SK-N-SH (cell line): ENCODE data around the gene MED15. TPM values are rescaled to one million over a fixed set of nuclear protein-coding genes. Genes with fewer than 3 reads are reported as not detected.

Experiments
- CTCF ChIA-PET: fragments of 300-600, 350-600 bp; formaldehyde crosslinking; extraction: SDS; loops from one replicate; lab custom pipeline; 2021; lab: Yijun Ruan, JAX
- POLR2A ChIA-PET: fragments of 350-600 bp; sonication (Branson Sonifier 250); formaldehyde crosslinking; extraction: SDS; loops from one replicate; lab custom pipeline; 2020; ENCODE audit warnings: antibody characterized with exemption, inconsistent platforms; lab: Yijun Ruan, JAX
- DNase-seq: peaks from one replicate; pipeline ENCODE4 v3.0.0; 2012
- H2AFZ ChIP-seq: fragments of 200-600 bp; sonication (generic); 2 replicates; pipeline ENCODE4 v1.8.1; 2016; ENCODE audit warnings: antibody characterized with exemption, mild to moderate bottlenecking, low read depth
- H3F3A ChIP-seq: fragments of 200-600 bp; sonication (generic); replicated peaks from 2 replicates; pipeline ENCODE3; 2016; ENCODE audit warnings: antibody characterized with exemption, mild to moderate bottlenecking; ENCODE audit not compliant: insufficient read depth
- H3K27ac ChIP-seq, 2 experiments: fragments of 200-500 bp in 1 of 2; fragments of 200-600 bp in 1 of 2; sonication (Bioruptor generic) in 1 of 2; sonication (generic), shearing (Covaris generic) in 1 of 2; 2 replicates each; pipeline versions ENCODE4 v1.5.1 to v1.6.1; 2014 to 2016; ENCODE audit warnings: low read depth in 2 of 2, inconsistent platforms in 1 of 2, low read length in 1 of 2, mild to moderate bottlenecking in 1 of 2, mixed read lengths in 1 of 2
- H3K27me3 ChIP-seq: fragments of 200-600 bp; sonication (generic), shearing (Covaris generic); 2 replicates; pipeline ENCODE4 v1.6.1; 2016; ENCODE audit warnings: mixed run types; ENCODE audit not compliant: insufficient read depth
- H3K36me3 ChIP-seq, 2 experiments: fragments of 200-500 bp in 1 of 2; fragments of 200-600 bp in 1 of 2; sonication (Bioruptor generic) in 1 of 2; sonication (generic) in 1 of 2; replicated peaks in 1 of 2; 2 replicates each; pipeline versions ENCODE3 to v1.5.1; 2014 to 2016; ENCODE audit warnings: low read length in 1 of 2, mild to moderate bottlenecking in 1 of 2; ENCODE audit not compliant: insufficient read depth in 2 of 2, control insufficient read depth in 1 of 2
- H3K4me1 ChIP-seq, 2 experiments: fragments of 200-500 bp in 1 of 2; fragments of 200-600 bp in 1 of 2; sonication (Bioruptor generic) in 1 of 2; sonication (generic), shearing (Covaris generic) in 1 of 2; 2 replicates each; pipeline versions ENCODE4 v1.5.1 to v1.6.1; 2014 to 2016; ENCODE audit warnings: low read depth in 1 of 2, low read length in 1 of 2, mixed run types in 1 of 2; ENCODE audit not compliant: insufficient read depth in 2 of 2, control insufficient read depth in 1 of 2
- H3K4me2 ChIP-seq: fragments of 200-600 bp; sonication (generic), shearing (Covaris generic); 2 replicates; pipeline ENCODE4 v1.6.1; 2017; ENCODE audit warnings: mixed run types
- H3K4me3 ChIP-seq, 2 experiments: fragments of 200-500 bp in 1 of 2; fragments of 200-600 bp in 1 of 2; sonication (Bioruptor generic) in 1 of 2; sonication (generic), shearing (Covaris generic) in 1 of 2; 2 replicates each; pipeline versions ENCODE4 v1.5.1 to v1.8.1; 2014 to 2016; ENCODE audit warnings: low read depth in 2 of 2, inconsistent platforms in 1 of 2, low read length in 1 of 2, mild to moderate bottlenecking in 1 of 2, mixed read lengths in 1 of 2, moderate library complexity in 1 of 2
- H3K79me2 ChIP-seq: fragments of 200-600 bp; sonication (generic); 2 replicates; pipeline ENCODE4 v1.8.1; 2017; ENCODE audit warnings: mild to moderate bottlenecking; ENCODE audit not compliant: insufficient read depth
- H3K9ac ChIP-seq: fragments of 200-600 bp; sonication (generic); 2 replicates; pipeline ENCODE4 v1.6.1; 2017; ENCODE audit warnings: mixed run types
- H3K9me2 ChIP-seq: fragments of 200-600 bp; sonication (generic); 2 replicates; pipeline ENCODE4 v1.6.1; 2017; ENCODE audit warnings: mixed run types
- H3K9me3 ChIP-seq: fragments of 200-600 bp; sonication (generic); 2 replicates; pipeline ENCODE4 v1.6.1; 2017; ENCODE audit warnings: mixed run types, mild to moderate bottlenecking, moderate library complexity
- H4K20me1 ChIP-seq: fragments of 200-600 bp; sonication (generic); 2 replicates; pipeline ENCODE4 v1.6.1; 2017; ENCODE audit warnings: mild to moderate bottlenecking, mixed run types; ENCODE audit not compliant: insufficient read depth
- ELF1 ChIP-seq: IDR thresholded peaks from 2 replicates; pipeline ENCODE4 v1.4.0; 2012
- FOXJ3 ChIP-seq: sonication (generic); formaldehyde crosslinking; IDR thresholded peaks from 2 replicates; pipeline ENCODE4 v1.5.1; 2020; ENCODE audit warnings: mild to moderate bottlenecking, missing genetic modification reagents
- FOXM1 ChIP-seq: IDR thresholded peaks from 2 replicates; pipeline ENCODE4 v1.4.0; 2012; ENCODE audit warnings: low read depth, mild to moderate bottlenecking
- JUND ChIP-seq: IDR thresholded peaks from 2 replicates; pipeline ENCODE4 v1.4.0; 2012
- MAX ChIP-seq: IDR thresholded peaks from 2 replicates; pipeline ENCODE4 v1.4.0; 2012; ENCODE audit warnings: low read depth
- MEF2A ChIP-seq: IDR thresholded peaks from 2 replicates; pipeline ENCODE4 v1.4.0; 2012; ENCODE audit warnings: low read depth, borderline replicate concordance
- NFIC ChIP-seq: IDR thresholded peaks from 2 replicates; pipeline ENCODE4 v1.4.0; 2012; ENCODE audit warnings: borderline replicate concordance
- NRF1 ChIP-seq: IDR thresholded peaks from 2 replicates; pipeline ENCODE4 v1.6.1; 2012; ENCODE audit warnings: low read depth, mild to moderate bottlenecking, low read length
- RCOR1 ChIP-seq: fragments of 150-350 bp; IDR thresholded peaks from 2 replicates; pipeline ENCODE4 v1.6.1; 2017; ENCODE audit warnings: antibody characterized with exemption, low read length
- WGBS: methylation state at CpG from one replicate; pipeline ENCODE4 v1.1.6; 2017; ENCODE audit warnings: low lambda C conversion rate; 5-methylcytosine and 5-hydroxymethylcytosine counted together
- polyA plus RNA-seq, 3 experiments: library from polyadenylated mRNA; depleted of rRNA; stranded (reverse); fragments of >200 nt; gene quantifications; 2 replicates each; pipeline ENCODE4 v1.2.3, GENCODE V29; 2012
- TF ChIP-seq, protein P1 (sequence below): IDR thresholded peaks from 2 replicates; pipeline ENCODE4 v1.6.1; 2012; ENCODE audit warnings: mild to moderate bottlenecking, low read depth, low read length, moderate library complexity

The MED15 gene
- polyA plus RNA-seq, 1 of the 3 experiments (the other 2 are of a cell fraction) = 45.1 TPM

DNA sequence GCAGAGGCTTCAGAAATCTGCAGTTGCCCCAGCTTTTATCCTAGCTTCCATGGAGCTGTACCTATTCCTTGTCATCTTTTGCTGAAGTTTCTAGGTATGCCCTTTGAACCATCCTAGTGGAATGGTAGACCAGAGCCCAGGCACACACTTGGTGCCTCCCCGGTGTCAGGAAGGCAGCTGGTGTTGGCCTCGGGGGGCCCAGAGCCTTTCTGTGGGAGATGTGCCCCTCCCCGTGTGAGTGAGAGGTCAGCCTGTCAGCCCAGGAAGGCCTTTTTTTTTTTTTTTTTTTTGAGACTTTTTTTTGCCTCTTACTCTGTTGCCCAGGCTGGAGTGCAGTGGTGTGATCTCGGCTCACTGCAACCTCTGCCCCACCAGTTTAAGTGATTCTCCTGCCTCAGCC lies 58.4 kb downstream of the MED15 start:
- Histone ChIP-seq H3K79me2 (peaks cover 77% of the 10 kb centered on the region), H3K4me3 (no peak overlapping the region), H3K27ac (no peak overlapping the region; a peak in 1 of 4 replicates), H3K36me3 (peaks cover 39 to 67% of the 10 kb centered on the region in 2 experiments), H3K4me2 (no peak overlapping the region), H3K27me3 (no peaks in the 10 kb centered on the region), H4K20me1 (peaks cover 71% of the 10 kb centered on the region), H3K9me2 (no peaks in the 10 kb centered on the region), H3F3A (peaks cover 50% of the 10 kb centered on the region), H3K9me3 (no peaks in the 10 kb centered on the region), H2AFZ (no peak overlapping the region), H3K4me1 (peaks cover 12 to 22% of the 10 kb centered on the region in 2 experiments), H3K9ac (no peak overlapping the region)
- ChIA-PET CTCF (interaction anchor here (0.7 to 12.3 kb wide), 13 partner anchors 12 to 219 kb away, joined by 3 to 180 read pairs (median 8); no protein-coding TSS in a partner anchor), POLR2A (no interaction called here)
- no peak for DNase-seq
- WGBS = 87% methylated on average over 4 of the region's 4 CpGs
- TF ChIP-seq JUND = no peak
- TF ChIP-seq, protein P1, sequence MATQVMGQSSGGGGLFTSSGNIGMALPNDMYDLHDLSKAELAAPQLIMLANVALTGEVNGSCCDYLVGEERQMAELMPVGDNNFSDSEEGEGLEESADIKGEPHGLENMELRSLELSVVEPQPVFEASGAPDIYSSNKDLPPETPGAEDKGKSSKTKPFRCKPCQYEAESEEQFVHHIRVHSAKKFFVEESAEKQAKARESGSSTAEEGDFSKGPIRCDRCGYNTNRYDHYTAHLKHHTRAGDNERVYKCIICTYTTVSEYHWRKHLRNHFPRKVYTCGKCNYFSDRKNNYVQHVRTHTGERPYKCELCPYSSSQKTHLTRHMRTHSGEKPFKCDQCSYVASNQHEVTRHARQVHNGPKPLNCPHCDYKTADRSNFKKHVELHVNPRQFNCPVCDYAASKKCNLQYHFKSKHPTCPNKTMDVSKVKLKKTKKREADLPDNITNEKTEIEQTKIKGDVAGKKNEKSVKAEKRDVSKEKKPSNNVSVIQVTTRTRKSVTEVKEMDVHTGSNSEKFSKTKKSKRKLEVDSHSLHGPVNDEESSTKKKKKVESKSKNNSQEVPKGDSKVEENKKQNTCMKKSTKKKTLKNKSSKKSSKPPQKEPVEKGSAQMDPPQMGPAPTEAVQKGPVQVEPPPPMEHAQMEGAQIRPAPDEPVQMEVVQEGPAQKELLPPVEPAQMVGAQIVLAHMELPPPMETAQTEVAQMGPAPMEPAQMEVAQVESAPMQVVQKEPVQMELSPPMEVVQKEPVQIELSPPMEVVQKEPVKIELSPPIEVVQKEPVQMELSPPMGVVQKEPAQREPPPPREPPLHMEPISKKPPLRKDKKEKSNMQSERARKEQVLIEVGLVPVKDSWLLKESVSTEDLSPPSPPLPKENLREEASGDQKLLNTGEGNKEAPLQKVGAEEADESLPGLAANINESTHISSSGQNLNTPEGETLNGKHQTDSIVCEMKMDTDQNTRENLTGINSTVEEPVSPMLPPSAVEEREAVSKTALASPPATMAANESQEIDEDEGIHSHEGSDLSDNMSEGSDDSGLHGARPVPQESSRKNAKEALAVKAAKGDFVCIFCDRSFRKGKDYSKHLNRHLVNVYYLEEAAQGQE = no peak
- no peak for TF ChIP-seq MEF2A
- no peak for TF ChIP-seq RCOR1
- no peak for TF ChIP-seq FOXM1
- TF ChIP-seq NRF1 = no peak
- TF ChIP-seq FOXJ3 (CRISPR knock-in tag) = no peak
- TF ChIP-seq ELF1 = no peak

DNA sequence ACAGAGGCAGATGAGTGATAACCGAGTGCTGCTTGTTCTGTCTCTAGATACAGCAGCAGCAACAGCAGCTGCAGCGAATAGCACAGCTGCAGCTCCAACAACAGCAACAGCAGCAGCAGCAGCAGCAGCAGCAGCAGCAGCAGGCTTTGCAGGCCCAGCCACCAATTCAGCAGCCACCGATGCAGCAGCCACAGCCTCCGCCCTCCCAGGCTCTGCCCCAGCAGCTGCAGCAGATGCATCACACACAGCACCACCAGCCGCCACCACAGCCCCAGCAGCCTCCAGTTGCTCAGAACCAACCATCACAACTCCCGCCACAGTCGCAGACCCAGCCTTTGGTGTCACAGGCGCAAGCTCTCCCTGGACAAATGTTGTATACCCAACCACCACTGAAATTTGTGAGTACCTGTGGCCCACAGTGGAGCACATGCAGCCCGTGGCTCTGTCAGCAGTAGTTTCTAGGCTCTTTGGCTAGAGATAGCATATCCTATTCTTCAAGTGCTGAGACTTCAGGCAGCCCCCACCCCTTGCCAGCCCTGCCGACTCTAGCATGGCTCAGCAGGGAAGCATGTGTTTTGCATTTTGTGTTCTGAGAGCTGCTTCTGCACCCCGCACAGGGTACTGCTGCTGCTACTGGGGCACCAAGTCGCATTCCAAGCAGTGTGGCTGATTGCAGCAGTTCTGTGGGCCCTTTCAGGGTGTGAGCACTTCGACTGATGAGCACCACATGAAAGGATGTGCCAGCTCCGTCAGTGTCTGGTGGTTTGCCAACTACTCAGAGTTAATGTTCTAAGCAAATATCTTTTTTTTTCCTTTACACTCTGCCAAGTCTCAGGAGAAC lies 59.2 kb downstream of the MED15 start:
- Histone ChIP-seq H4K20me1 (peaks cover 79% of the 10 kb centered on the region), H3K4me1 (peaks cover 12 to 22% of the 10 kb centered on the region in 2 experiments), H3K9ac (no peak overlapping the region)

More for the DNA sequence above, 59.2 kb downstream of the MED15 start:
- DNase-seq = no peak
- Histone ChIP-seq H3K9me2 (no peaks in the 10 kb centered on the region), H3K9me3 (no peaks in the 10 kb centered on the region), H3K27ac (peak overlapping the region in 1 of 2 experiments; percentile 76; a peak in 3 of 4 replicates), H3K36me3 (peaks cover 45 to 69% of the 10 kb centered on the region in 2 experiments), H2AFZ (no peak overlapping the region), H3K27me3 (no peaks in the 10 kb centered on the region), H3F3A (peaks cover 50% of the 10 kb centered on the region), H3K4me3 (no peak overlapping the region), H3K4me2 (peak overlapping the region; percentile 38; the same call in 1 of the 2 replicates), H3K79me2 (peaks cover 79% of the 10 kb centered on the region)
- ChIA-PET CTCF (interaction anchor here (0.7 to 12.3 kb wide), 7 partner anchors 12 to 218 kb away, joined by 3 to 180 read pairs (median 5); no protein-coding TSS in a partner anchor), POLR2A (no interaction called here)
- WGBS = 74% methylated on average over 6 of the region's 14 CpGs
- TF ChIP-seq NFIC = 0 out of 2 replicates have a peak, but pooled peaks have one; percentile 18
- TF ChIP-seq ELF1 = no peak
- peak; percentile 65; the same call in 1 of the 2 replicates for TF ChIP-seq MAX
- TF ChIP-seq, all 33 proteins: peak for 2
